HG03575 (cell line): ENCODE data around the gene APOA1.
"Not testable (repeated sequence)": the region's sequence is repeated elsewhere in the genome, so short reads cannot be mapped to it uniquely, and the experiment has no call there.

Source experiments
- ATAC-seq: cut with Tn5 transposase; IDR thresholded peaks from one replicate; pipeline ENCODE4 v1.9.1; 2021; ENCODE audit not compliant: unreplicated experiment, insufficient number of reproducible peaks, low FRiP score; ENCODE audit errors: extremely low read depth

The APOA1 gene

DNA sequence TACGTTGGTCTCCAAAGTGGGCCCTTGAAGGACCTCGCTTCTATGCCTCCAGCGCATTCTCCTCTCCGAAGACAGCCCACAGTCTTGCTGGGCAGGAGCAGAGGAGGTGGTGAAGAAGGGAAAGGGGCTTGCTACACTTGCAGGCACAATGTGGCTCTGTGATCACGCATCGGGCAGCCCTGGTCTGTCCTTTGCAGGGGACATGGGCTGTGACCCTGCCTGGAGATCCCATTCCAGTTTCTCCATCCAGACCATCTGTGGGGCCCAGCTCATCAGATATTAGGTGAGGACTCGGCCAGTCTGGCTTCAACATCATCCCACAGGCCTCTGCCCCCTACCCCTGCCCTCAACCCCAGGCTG is 810 bp downstream of the APOA1 start:
- no peak for ATAC-seq

- no peak for ATAC-seq
Observed at GRCh38 chr11:116835791-116836631, 1.4 kb downstream of the APOA1 start.

- no peak for ATAC-seq
Observed at GRCh38 chr11:116835042-116835772, 2.2 kb downstream of the APOA1 start.

GRCh38 chr11:116834535-116835041 is 2.8 kb downstream of the APOA1 start:
- not testable (repeated sequence) for ATAC-seq

DNA sequence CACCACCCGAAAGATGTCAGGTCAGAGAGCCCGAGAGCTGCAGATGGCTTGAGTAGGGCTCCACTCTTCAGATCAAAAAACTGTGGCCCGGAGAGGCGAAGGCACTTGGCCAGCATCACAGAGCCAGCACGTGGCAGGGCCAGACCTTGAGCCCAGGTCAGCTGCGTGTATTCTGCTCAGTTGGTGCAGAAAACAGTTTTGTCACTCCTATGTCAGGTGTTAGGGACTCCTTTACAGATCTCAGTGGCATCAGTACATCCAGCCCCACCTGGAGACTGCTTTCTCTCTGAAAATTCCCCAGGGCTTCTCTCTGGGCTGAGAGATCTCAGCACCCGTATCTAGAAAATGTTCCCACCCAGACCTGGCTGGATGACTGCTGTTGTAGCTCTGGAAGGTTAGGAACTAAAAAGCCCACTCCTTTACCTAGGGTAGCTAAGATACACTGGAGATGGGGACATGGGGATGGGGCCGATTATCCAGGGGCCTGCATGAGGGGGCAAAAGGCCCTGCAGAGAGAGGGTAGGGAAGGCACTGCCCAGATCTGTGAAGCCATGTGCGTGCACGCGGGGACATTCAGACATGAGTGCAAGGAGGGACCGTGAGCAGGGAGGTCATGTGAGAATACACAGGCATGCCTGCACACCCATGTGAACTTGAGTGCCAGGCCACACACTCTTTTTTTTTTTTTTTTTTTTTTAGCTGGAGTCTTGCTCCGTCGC is 3.4 kb downstream of the APOA1 start:
- no peak for ATAC-seq

DNA sequence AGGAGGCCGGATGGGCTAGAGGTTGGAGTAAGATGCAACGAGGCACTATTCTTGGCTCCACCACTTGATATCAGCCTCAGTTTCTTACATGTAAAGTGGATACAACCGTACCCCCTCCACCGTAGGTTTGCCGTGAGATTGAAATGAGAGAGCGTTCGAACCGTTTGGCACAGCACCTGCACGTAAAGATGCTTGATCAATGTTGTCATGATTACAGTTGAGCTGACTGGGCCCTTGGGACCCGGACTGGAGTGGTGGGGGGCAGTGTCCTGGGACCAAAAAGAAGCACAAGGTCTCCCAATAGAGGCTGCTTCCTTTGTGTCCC is 4.0 kb downstream of the APOA1 start:
- no peak for ATAC-seq

DNA sequence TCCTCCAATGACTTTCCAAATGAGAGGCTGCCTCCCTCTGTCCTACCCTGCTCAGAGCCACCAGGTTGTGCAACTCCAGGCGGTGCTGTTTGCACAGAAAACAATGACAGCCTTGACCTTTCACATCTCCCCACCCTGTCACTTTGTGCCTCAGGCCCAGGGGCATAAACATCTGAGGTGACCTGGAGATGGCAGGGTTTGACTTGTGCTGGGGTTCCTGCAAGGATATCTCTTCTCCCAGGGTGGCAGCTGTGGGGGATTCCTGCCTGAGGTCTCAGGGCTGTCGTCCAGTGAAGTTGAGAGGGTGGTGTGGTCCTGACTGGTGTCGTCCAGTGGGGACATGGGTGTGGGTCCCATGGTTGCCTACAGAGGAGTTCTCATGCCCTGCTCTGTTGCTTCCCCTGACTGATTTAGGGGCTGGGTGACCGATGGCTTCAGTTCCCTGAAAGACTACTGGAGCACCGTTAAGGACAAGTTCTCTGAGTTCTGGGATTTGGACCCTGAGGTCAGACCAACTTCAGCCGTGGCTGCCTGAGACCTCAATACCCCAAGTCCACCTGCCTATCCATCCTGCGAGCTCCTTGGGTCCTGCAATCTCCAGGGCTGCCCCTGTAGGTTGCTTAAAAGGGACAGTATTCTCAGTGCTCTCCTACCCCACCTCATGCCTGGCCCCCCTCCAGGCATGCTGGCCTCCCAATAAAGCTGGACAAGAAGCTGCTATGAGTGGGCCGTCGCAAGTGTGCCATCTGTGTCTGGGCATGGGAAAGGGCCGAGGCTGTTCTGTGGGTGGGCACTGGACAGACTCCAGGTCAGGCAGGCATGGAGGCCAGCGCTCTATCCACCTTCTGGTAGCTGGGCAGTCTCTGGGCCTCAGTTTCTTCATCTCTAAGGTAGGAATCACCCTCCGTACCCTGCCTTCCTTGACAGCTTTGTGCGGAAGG is 4.8 kb downstream of the APOA1 start:
- ATAC-seq = no peak

GRCh38 chr11:116831790-116832349 is 5.6 kb downstream of the APOA1 start:
- no peak for ATAC-seq

GRCh38 chr11:116830184-116830912 is 7.1 kb downstream of the APOA1 start:
- no peak for ATAC-seq

DNA sequence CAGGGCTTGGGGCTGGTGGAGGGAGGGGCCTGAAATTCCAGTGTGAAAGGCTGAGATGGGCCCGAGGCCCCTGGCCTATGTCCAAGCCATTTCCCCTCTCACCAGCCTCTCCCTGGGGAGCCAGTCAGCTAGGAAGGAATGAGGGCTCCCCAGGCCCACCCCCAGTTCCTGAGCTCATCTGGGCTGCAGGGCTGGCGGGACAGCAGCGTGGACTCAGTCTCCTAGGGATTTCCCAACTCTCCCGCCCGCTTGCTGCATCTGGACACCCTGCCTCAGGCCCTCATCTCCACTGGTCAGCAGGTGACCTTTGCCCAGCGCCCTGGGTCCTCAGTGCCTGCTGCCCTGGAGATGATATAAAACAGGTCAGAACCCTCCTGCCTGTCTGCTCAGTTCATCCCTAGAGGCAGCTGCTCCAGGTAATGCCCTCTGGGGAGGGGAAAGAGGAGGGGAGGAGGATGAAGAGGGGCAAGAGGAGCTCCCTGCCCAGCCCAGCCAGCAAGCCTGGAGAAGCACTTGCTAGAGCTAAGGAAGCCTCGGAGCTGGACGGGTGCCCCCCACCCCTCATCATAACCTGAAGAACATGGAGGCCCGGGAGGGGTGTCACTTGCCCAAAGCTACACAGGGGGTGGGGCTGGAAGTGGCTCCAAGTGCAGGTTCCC is 7.8 kb downstream of the APOA1 start, which contains the start of gene APOC3:
TSS of gene APOC3 (plus strand) at position 383 of the 659 bp plus-strand sequence. CDS start 676 bp downstream, outside the sequence.
- ATAC-seq = no peak

GRCh38 chr11:116828632-116829524 is 8.5 kb downstream of the APOA1 start:
- ATAC-seq = no peak

DNA sequence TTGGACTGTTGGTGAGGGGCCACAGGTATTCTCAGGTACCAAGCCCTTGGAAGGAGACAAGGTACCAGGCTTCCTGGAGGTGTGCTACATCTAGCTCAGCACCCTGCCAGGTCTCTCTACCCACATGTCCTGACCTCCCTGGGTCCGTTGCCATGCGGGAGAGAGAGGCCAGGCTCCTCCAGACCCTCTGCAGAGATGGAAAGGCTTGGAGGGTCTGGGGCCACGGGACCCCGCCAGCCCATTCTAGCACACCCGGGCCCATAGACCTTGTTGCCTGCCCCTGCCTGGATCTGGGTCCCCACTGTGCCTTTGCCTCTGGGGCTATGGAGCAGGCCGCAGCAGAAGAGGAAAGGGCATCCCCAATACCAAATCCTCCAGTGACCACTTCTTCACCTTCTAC is 10.0 kb downstream of the APOA1 start:
- no peak for ATAC-seq

GRCh38 chr11:116826751-116827431 is 10.5 kb downstream of the APOA1 start:
- ATAC-seq = no peak

- no peak for ATAC-seq
Observed at GRCh38 chr11:116825854-116826750, 11.3 kb downstream of the APOA1 start.

GRCh38 chr11:116825434-116825833 is 12.0 kb downstream of the APOA1 start:
- no peak for ATAC-seq
